ENCODE data around the gene BET1.

- TF ChIP-seq POLR2A (IDR thresholded peaks at IDR 0.05; ENCODE audit: extremely low read depth, insufficient read length) = no peak
- TF ChIP-seq CTCF (IDR thresholded peaks at IDR 0.05; ENCODE audit: low read depth, low read length) = no peak
- TF ChIP-seq MYC (IDR thresholded peaks at IDR 0.05; ENCODE audit: low read depth, low read length) = no peak
Measured at GRCh38 chr7:93960986-93961385, 43.2 kb downstream of the BET1 start.
